GM19238 (cell line): Measurements from ENCODE around the gene SGMS1.
"Not testable (repeated sequence)": the region's sequence is repeated elsewhere in the genome, so short reads cannot be mapped to it uniquely, and the experiment has no call there.

Experiments
- DNase-seq: peaks from one replicate; pipeline ENCODE4 v3.0.0; 2011; ENCODE audit warnings: low spot score; ENCODE audit not compliant: insufficient read length

SGMS1 gene

DNA sequence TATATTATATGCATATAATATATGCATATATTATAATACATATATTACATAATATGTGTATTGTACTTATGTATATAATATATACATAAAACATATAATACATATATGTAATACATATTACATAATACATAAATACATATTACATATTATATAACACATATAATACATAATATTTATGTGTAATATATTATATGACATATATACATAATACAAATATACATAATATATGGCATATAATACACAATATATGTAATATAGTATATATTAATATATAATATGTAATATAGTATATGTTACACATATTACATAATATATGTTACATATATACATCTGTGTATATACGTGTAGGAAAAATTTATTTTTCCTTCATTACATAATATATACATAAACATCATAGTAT, 63.4 kb downstream of the SGMS1 start:
- DNase-seq, result no peak

DNA sequence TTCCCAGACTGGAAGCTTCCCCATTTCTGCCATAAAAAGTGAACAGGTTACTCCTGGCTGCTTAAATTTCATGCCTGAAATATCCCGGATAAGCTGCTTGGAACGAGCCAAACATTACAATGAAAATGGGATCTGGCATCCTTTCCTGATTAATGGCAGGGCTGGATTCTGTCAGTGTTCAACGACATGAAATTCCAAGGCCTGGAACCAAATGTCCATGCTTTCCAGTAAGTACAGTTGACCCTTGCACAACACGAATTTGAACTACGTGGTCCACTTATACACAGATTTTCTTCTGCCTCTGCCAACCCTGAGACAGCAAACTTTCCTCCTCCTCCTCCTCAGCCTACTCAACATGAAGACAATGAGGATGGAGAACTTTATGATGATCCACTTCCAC, 65.4 kb downstream of the SGMS1 start:
- no peak for DNase-seq

DNA sequence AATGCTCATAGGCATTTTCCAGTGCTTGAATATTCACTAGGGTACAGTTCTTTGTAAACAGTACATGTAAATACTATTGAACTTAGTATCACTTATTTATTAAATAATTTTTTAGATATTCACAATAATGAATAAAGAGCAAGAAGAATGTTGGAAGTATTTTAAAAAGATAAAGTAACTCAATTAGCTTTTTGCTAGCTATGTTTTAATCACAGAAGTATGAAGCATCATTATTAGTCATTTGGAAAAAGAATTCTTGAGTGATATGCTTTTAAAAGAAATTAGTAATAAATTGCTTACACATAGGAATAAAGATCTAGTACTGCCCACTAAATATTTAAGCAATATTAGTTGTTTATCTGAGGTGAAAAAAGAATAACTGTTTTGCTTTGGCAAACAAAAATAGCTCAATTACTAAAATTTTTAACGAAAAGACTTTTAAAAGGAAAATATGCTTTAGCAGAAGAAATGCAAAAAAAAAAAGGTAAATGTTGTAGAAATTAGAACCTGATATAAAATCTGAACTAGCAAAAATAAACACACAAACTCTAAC, 66.5 kb downstream of the SGMS1 start:
- no peak for DNase-seq

DNA sequence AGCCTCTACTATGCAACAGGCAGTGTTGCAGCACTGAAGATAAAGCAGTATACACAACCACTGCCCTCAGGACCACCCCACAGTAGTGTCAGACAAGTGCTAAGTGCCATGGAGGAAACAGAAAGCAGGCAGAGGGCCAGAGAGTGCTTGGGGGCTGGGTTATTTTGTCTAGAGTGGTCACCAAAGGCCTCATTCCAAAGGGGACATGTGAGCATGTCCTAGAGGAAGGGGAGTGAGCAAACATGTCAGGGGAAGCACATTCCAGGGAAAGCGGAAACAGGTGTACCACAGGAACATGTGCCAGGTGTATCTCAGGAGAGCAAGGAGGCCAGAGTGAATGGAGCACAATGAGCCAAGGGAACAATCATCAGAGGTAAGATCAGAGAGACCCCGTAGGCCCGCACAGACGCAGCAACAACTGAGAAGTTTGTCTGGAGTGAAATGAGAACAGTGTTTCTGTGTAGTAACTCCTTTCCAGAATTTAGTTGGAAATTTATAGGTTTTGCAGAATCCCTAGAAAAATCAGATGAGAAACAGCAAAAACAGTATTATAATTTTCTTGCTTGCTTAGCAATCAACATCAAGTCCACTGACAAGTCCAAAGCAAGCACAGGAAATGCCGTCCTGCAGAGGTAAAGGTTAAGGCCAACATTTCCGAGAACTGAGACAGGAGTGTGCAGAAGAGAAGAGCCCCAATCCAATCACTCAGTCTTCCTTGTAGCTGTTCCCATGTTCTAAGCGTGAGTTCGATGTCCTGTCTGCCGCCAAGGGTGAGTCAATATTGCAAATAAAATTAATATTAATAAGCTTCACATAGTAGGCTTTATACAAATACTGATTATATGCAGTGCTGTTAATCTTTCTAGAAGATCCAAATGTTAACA, 67.3 kb downstream of the SGMS1 start:
- no peak for DNase-seq

DNA sequence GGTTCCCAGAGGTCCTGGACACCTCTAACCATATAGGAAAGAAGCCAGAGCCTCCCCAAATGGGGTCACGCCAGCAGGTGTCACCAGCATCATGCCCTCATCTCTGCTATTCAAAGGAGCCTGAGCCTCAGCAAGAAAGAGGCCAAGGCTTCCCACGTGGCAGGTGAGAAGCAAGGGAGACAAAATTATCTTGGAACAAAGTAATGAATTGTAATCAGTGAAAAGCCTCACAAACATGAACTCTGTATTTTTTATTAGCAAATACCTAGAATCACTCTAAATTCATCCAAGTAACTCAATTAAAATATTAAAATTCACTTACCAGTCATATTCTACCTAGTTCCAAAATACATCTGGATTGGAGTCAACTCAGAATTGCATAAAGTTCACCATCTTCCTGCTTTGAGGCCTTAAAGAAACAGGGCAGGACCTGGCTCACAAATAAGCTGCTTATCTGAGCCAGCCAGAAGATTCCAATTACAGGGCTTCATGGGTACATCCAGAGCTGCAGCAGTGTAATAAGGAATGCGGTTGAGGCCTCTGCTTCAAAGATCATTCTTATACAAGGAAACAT, 68.7 kb downstream of the SGMS1 start:
- DNase-seq, result no peak

DNA sequence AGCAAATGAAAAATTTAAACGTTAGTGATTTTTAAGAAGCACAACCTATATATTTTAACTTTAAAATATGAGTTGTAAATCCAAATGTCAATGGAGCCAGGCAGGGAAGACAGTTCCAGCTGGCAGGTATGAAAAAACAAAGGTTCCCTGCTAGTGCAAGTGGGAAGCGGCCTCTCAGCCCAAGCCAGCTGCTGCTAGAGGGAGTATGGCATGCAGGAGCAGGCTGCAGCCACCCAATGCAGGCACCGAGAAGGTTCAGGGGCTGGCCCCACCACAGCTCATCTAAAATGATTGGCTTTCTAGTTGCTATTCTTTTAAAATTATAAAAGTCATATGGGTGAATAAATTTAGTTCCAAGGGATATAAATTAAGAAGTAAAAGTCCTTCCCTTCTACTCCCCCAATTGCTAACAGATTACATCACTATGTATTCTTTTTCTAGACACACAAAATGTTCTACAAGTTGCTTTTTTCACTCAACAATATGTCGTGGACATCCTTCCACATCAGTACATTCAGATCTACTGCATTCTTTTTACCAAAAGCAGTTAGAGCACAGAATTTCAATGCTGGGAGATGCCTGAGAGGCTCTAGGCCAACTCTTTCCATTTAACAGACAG, 69.3 kb downstream of the SGMS1 start:
- DNase-seq, result no peak

DNA sequence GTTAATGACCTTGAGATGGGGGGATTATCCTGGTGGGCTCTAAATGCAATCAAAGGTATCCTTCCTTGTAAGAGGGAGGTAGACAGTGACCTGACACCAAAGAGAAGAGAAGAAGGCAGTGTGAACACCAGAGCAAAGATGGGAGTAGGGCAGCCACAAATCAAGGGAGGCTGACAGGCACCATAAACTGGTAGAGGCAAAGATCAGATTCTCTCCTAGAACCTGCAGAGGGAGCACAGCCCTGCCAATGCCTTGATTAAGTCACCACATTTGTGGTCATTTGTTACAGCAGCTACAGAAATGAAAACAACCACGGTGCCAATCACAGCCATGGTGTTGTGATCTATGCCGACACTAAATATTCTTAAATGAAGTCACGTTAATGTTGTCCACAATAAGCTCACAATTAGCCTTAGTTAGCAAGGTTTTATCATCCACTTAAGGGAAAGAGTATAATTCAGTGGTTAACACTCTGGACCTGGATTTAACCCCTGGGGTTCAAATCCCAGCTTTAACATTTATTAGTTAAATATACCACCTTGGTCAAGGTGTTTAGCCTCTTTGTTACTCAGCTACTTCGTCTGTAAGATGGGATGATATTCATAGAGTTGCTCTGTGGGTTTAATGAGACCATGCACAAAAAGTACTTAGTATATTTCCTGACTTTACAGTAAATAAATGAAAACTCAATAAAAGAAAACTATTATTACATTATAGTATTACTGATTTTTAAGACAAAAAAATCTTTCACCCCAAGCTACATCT, 70.8 kb downstream of the SGMS1 start:
- no peak for DNase-seq

DNA sequence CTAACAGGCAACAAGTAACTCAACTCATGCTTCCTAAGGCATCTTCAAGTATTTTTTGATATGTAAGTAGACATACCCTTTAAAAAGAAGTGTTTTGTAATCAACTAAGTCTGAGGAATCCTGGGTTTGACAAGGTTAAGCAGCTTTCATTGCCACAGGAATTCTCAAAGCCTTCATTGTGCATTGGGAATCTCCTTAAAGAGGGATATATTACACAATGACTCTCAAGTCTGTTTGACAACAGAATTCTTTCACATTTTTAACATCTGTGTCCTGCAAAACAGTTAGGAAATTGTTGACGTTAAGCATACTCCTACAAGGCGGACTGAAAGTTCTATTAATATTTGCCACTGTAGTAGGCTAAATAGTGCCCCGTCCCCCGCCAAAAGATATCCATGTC, 71.4 kb downstream of the SGMS1 start:
- DNase-seq, result no peak

DNA sequence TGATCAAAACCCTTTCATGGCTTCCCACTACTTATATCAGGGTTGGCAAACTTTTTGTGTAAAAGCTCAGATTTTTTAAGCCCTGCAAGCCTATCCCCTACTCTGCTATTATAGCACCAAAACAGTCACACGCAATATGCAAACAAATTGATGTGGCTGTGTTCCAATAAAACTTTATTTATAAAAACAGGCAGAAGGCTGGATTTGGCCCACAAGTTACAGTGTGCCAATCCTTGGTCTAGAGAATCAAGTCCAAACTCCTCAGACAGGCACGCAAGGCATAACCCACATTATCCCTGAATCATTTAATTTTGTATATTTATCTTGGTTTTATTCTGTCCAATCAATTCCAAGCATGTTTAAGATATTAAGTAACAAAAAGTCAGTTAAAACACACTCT, 71.9 kb downstream of the SGMS1 start:
- no peak for DNase-seq

DNA sequence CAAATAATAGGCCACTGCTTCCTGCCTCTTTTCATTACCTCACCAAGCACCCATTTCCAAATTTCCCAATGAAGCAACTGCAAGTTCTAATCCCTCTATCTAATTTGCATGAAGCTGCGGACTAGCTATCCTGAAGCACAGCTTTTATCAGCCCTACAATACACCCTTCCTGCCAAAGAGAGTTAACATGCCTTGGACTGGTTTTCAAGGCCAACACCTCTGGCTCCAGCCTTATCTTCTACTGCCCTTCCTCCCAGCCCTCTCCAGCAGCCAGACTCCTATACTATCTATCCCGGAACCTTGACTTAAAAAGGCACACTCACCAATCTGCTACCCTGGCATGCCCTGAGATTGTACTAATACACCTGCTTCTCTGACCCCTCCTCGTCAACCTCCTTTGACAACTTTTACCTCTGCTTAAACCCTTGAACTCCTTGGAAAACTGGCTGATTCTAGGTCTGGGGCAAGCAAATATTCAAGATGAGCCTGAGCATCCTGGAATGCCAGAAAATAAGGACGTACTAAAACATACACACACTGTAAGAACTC, 73.4 kb downstream of the SGMS1 start:
- DNase-seq, result no peak

DNA sequence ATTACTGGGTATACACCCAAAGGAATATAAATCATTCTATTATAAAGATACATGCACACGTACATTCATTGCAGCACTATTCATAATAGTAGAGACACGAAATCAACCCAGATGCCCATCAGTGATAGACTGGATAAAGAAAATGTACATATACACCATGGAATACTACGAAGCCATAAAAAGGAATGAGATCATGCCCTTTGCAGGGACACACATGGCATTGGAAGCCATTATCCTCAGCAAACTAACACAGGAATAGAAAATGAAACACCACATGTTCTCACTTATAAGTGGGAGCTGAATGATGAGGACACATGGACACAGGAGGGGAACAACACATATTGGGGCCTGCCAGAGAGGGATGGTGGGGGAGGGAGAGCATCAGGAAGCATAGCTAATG, 74.6 kb downstream of the SGMS1 start:
- DNase-seq, result not testable (repeated sequence)

DNA sequence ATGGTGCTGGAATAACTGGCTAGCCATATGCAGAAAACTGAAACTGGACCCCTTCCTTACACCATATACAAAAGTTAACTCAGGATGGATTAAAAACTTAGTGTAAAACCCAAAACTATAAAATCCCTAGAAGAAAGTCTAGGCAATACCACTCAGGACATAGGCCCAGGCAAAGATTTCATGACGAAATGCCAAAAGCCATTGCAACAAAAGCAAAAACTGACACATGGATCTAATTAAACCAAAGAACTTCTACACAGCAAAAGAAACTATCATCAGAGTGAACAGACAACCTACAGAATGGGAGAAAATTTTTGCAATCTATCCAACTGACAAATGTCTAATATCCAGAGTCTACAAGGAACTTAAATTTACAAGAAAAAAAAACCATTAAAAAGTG, 75.3 kb downstream of the SGMS1 start:
- DNase-seq, result not testable (repeated sequence)

DNA sequence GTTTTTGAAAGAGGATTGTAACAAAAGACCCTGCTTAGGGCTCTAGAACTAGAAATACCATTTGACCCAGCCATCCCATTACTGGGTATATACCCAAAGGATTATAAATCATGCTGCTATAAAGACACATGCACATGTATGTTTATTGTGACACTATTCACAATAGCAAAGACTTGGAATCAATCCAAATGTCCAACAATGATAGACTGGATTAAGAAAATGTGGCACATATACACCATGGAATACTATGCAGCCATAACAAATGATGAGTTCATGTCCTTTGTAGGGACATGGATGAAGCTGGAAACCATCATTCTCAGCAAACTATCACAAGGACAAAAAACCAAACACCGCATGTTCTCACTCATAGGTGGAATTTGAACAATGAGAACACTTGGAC, 77.5 kb downstream of the SGMS1 start:
- not testable (repeated sequence) for DNase-seq

DNA sequence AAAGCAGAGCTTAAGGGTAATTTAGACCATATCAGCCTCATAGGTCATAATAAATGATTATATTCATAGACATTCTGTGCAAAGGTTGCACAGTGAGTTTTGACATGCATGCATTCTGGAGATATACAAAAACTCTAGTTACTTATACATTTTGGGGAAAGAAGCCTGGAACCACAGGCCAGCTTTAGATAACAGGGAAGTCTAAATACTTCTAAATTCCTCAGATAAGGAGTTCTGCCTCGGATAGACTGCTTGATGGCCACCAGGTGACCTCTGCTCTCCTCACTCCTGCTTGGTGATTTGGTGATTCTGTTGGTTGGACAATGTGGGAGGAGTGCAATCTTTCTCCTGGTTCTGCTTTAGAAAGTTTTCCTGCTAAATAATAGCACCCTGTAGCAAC, 77.9 kb downstream of the SGMS1 start:
- DNase-seq, result no peak

DNA sequence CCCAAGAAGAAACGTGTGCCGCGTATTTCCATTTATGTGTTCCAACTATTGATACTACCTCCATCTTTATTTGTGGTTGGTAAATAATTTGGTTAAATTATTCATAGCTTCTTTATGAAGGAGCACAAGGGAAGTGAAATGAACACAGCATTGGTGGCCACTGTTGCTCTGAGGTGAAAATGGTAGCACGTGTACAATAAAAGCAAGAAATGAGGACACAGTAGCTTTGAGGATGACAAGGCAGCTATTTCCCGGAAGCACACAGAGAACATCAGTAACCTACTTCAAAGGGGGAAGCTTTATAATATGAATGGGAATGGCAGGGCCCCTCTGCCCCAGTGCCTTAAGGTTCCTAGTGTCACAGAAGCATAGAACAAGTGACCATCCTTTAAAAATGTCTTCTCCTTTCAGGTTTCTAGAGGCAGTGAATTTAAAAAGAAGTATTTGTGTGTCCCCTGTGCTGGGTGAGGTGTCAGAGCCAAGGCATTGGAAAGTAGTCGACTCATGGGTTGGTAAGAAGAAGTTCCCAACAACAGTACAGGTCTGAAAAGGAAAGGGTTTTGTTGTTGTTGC, 78.8 kb downstream of the SGMS1 start:
- no peak for DNase-seq

DNA sequence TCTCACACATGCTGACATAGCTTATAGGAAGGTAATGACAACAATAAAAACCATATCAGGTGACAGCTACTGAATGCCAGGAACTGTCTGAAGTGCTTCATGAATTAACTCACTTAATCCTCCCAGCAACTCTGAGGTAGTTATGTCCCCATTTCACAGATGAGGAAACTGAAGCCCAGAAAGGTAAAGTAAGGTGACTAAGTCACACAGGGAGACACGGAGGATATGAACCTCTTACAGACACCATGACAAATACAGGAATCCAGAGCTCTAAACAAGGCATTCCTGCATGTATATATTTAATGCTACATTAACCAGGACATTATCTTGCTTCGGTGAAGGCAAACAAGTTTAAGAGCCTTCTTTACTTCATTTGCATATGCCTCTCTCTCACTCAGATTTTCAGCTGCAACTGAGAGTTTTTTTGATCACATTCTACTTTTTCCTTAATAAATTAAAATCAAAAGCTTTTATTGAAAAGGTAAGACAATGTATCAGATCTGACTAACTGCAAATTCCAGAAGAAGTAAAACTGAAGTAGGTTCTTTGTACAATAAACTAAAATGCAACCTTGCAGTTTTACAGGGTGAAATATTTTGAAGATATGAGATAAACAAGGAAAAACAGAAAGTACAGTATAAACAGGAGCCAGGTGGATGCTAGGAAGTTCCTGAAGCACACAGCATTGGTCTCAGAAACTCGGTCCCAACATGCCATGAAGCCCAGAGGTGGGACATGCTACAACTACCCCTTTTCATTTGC, 79.5 kb downstream of the SGMS1 start:
- no peak for DNase-seq

DNA sequence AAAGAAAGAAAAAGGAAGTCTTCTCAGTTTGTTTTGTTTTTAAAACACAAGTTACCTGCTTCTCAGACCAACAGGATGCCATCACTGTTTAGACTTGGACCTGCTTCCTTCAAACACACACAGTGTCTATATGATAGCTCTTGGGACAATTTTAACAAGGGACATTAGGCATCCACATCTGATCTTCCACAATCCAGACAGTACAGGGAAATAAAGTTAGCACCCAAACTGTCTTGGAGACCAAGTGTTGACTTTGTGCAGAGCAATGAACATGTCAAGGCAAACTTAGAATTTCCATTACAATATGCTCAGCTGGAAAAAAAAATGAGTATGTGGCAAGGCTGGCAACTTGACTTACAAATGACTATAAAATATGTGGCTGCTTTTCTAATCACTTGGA, 80.9 kb downstream of the SGMS1 start:
- DNase-seq, result no peak

DNA sequence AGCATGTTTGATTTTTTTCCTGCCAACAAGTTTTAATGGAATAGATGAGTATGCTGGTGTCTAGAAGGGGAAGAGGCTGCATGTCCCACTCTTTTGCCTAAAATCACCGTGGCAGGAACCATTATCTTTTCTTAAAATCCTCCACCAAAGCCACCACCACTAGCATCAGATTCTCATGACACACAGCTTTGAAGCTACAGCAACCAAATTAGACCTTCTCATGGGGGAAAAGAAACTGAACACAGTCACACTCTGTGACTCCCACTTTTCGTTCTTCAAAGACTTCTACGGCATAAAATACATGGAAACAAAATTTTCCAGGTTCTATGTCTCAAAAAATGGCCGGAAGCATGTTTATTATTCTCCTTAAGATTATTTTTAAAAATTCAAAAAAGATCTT, 81.8 kb downstream of the SGMS1 start:
- no peak for DNase-seq

DNA sequence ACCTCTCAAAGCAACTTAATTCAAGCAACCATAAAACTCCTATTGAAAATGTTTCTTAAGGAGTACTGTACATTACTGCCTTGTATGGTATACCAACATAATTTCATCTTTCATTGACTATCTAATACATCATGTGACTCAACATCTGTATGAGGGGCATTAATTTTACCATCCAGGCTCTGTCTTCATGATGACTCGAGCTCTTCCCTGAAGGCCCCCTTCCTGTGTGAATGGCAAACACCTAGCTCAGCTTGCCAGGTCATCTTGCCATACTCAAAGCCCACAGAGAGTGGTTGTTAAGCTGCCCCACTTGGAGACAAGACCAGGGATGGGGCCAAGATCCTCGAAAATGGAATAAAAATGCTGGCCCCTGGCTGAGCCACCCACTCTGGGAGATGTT, 82.4 kb downstream of the SGMS1 start:
- DNase-seq, result no peak

DNA sequence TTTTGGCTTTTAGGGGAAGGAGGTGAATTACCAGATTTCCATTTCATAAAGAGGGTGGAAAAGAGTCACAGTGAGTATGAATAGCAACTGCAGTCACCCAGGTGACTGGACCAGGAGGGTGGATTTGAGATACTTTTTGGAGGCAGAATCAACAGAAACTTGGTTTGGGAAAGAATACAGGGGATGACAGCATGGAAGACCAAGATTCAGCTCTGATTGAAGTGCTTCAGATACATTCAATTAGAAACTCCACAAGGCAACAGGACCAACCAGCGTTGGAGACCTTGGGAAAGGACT, 83.0 kb downstream of the SGMS1 start:
- DNase-seq, result no peak
